ENCODE data around the gene SNX20.

SNX20 gene

GRCh38 chr16:50642349-50642748, 38.8 kb downstream of the SNX20 start:
- H3K36me3 ChIP-seq (ENCODE audit: control insufficient read depth in 1 of 2, insufficient read depth in 2 of 2, low read length in 2 of 2) = no peaks in the 10 kb centered on the region
- H3K9me3 ChIP-seq (ENCODE audit: control insufficient read depth in 1 of 2, low read length in 2 of 2) = no peaks in the 10 kb centered on the region
- no peaks in the 10 kb centered on the region for H3K27me3 ChIP-seq (ENCODE audit: control insufficient read depth in 1 of 2, insufficient read depth in 2 of 2, low read length in 2 of 2)
- no peak overlapping the region for H3K27ac ChIP-seq (ENCODE audit: low read depth, low read length)
- no peak overlapping the region for H3K4me3 ChIP-seq (ENCODE audit: low read depth in 1 of 2, low read length in 2 of 2)
- no peaks in the 10 kb centered on the region for H3K4me1 ChIP-seq (ENCODE audit: control insufficient read depth in 1 of 2, insufficient read depth in 2 of 2, low read length in 2 of 2)
- no peak overlapping the region for H3K9ac ChIP-seq (ENCODE audit: low read depth in 1 of 2, low read length in 2 of 2)

GRCh38 chr16:50641818-50642187, 39.3 kb downstream of the SNX20 start:
- H3K27me3 ChIP-seq (ENCODE audit: control insufficient read depth in 1 of 2, insufficient read depth in 2 of 2, low read length in 2 of 2) = no peaks in the 10 kb centered on the region

GRCh38 chr16:50640919-50641817, 39.9 kb downstream of the SNX20 start:
- Histone ChIP-seq H3K9me3 (ENCODE audit: control insufficient read depth in 1 of 2, low read length in 2 of 2) (no peaks in the 10 kb centered on the region), H3K4me3 (ENCODE audit: low read depth in 1 of 2, low read length in 2 of 2) (no peak overlapping the region), H3K27me3 (ENCODE audit: control insufficient read depth in 1 of 2, insufficient read depth in 2 of 2, low read length in 2 of 2) (no peaks in the 10 kb centered on the region), H3K4me1 (ENCODE audit: control insufficient read depth in 1 of 2, insufficient read depth in 2 of 2, low read length in 2 of 2) (no peaks in the 10 kb centered on the region), H3K9ac (ENCODE audit: low read depth in 1 of 2, low read length in 2 of 2) (no peak overlapping the region), H3K36me3 (ENCODE audit: control insufficient read depth in 1 of 2, insufficient read depth in 2 of 2, low read length in 2 of 2) (no peaks in the 10 kb centered on the region), H3K27ac (ENCODE audit: low read depth, low read length) (no peak overlapping the region)

More at GRCh38 chr16:50641818-50642187, 39.3 kb downstream of the SNX20 start:
- no peak overlapping the region for H3K27ac ChIP-seq (ENCODE audit: low read depth, low read length)
- no peaks in the 10 kb centered on the region for H3K36me3 ChIP-seq (ENCODE audit: control insufficient read depth in 1 of 2, insufficient read depth in 2 of 2, low read length in 2 of 2)
- no peak overlapping the region for H3K4me3 ChIP-seq (ENCODE audit: low read depth in 1 of 2, low read length in 2 of 2)
- H3K4me1 ChIP-seq (ENCODE audit: control insufficient read depth in 1 of 2, insufficient read depth in 2 of 2, low read length in 2 of 2) = no peaks in the 10 kb centered on the region
- no peak overlapping the region for H3K9ac ChIP-seq (ENCODE audit: low read depth in 1 of 2, low read length in 2 of 2)
- no peaks in the 10 kb centered on the region for H3K9me3 ChIP-seq (ENCODE audit: control insufficient read depth in 1 of 2, low read length in 2 of 2)

- no peaks in the 10 kb centered on the region for H3K27me3 ChIP-seq (ENCODE audit: control insufficient read depth in 1 of 2, insufficient read depth in 2 of 2, low read length in 2 of 2)
- H3K36me3 ChIP-seq (ENCODE audit: control insufficient read depth in 1 of 2, insufficient read depth in 2 of 2, low read length in 2 of 2) = no peaks in the 10 kb centered on the region
- H3K4me3 ChIP-seq (ENCODE audit: low read depth in 1 of 2, low read length in 2 of 2) = no peak overlapping the region
- H3K9ac ChIP-seq (ENCODE audit: low read depth in 1 of 2, low read length in 2 of 2) = no peak overlapping the region
- H3K9me3 ChIP-seq (ENCODE audit: control insufficient read depth in 1 of 2, low read length in 2 of 2) = no peaks in the 10 kb centered on the region
- no peaks in the 10 kb centered on the region for H3K4me1 ChIP-seq (ENCODE audit: control insufficient read depth in 1 of 2, insufficient read depth in 2 of 2, low read length in 2 of 2)
- H3K27ac ChIP-seq (ENCODE audit: low read depth, low read length) = no peak overlapping the region
Measured at GRCh38 chr16:50640391-50640790, 40.7 kb downstream of the SNX20 start.

GRCh38 chr16:50638816-50639670, 42.1 kb downstream of the SNX20 start:
- Histone ChIP-seq H3K9ac (ENCODE audit: low read depth in 1 of 2, low read length in 2 of 2) (no peak overlapping the region), H3K36me3 (ENCODE audit: control insufficient read depth in 1 of 2, insufficient read depth in 2 of 2, low read length in 2 of 2) (no peaks in the 10 kb centered on the region), H3K27ac (ENCODE audit: low read depth, low read length) (no peak overlapping the region), H3K9me3 (ENCODE audit: control insufficient read depth in 1 of 2, low read length in 2 of 2) (no peaks in the 10 kb centered on the region), H3K27me3 (ENCODE audit: control insufficient read depth in 1 of 2, insufficient read depth in 2 of 2, low read length in 2 of 2) (no peaks in the 10 kb centered on the region), H3K4me3 (ENCODE audit: low read depth in 1 of 2, low read length in 2 of 2) (no peak overlapping the region), H3K4me1 (ENCODE audit: control insufficient read depth in 1 of 2, insufficient read depth in 2 of 2, low read length in 2 of 2) (no peaks in the 10 kb centered on the region)

DNA sequence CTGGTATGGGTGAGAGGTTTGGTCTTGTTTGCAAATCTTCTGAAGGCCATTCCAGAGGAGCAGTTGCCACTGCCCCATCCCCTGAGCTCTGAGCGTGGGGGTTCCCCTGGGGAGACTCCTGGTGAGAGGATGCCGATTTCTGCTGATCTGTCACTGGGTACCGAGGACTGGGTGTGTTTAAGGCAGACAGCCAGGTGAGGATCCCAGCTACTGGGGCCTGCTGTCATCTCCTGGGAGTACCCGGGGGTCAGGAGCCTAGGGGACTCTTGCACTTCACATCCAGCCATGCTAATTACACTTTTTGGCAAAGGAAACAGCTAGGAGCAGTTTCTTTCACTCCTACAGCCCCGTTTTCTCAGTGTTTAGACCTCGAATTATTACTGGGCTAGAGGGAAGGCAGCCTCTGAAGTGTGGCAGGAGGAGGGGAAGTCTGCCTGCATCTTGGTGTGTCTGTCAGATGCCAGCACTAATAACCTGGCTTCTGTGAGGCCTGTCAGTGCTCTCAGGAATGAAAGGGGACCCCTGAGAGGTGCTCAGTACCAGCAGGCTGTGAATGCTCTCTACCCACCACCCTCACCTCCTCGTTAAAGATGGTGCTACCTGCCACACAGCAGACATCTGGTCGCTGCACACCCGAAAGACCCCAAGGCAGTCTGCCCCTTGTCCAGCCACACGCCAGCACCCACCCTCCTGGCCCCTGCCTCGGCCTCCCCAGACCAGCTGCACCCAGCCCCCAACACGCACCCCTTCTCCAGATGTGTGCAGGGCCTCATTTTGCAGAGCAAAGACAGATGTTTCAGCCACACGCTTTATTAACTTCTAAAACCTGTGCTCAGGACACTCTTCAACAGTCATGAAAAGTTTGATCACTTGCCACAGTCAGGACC, 43.2 kb downstream of the SNX20 start:
- Histone ChIP-seq H3K27ac (ENCODE audit: low read depth, low read length) (no peak overlapping the region), H3K4me1 (ENCODE audit: control insufficient read depth in 1 of 2, insufficient read depth in 2 of 2, low read length in 2 of 2) (no peaks in the 10 kb centered on the region), H3K4me3 (ENCODE audit: low read depth in 1 of 2, low read length in 2 of 2) (no peak overlapping the region), H3K9me3 (ENCODE audit: control insufficient read depth in 1 of 2, low read length in 2 of 2) (no peaks in the 10 kb centered on the region), H3K27me3 (ENCODE audit: control insufficient read depth in 1 of 2, insufficient read depth in 2 of 2, low read length in 2 of 2) (no peaks in the 10 kb centered on the region), H3K9ac (ENCODE audit: low read depth in 1 of 2, low read length in 2 of 2) (no peak overlapping the region), H3K36me3 (ENCODE audit: control insufficient read depth in 1 of 2, insufficient read depth in 2 of 2, low read length in 2 of 2) (no peaks in the 10 kb centered on the region)

GRCh38 chr16:50636753-50637374, 44.2 kb downstream of the SNX20 start:
- Histone ChIP-seq H3K9me3 (ENCODE audit: control insufficient read depth in 1 of 2, low read length in 2 of 2) (no peaks in the 10 kb centered on the region), H3K9ac (ENCODE audit: low read depth in 1 of 2, low read length in 2 of 2) (no peak overlapping the region), H3K4me3 (ENCODE audit: low read depth in 1 of 2, low read length in 2 of 2) (no peak overlapping the region), H3K27me3 (ENCODE audit: control insufficient read depth in 1 of 2, insufficient read depth in 2 of 2, low read length in 2 of 2) (no peaks in the 10 kb centered on the region), H3K4me1 (ENCODE audit: control insufficient read depth in 1 of 2, insufficient read depth in 2 of 2, low read length in 2 of 2) (no peaks in the 10 kb centered on the region), H3K36me3 (ENCODE audit: control insufficient read depth in 1 of 2, insufficient read depth in 2 of 2, low read length in 2 of 2) (no peaks in the 10 kb centered on the region), H3K27ac (ENCODE audit: low read depth, low read length) (no peak overlapping the region)

- Histone ChIP-seq H3K9me3 (ENCODE audit: control insufficient read depth in 1 of 2, low read length in 2 of 2) (no peaks in the 10 kb centered on the region), H3K36me3 (ENCODE audit: control insufficient read depth in 1 of 2, insufficient read depth in 2 of 2, low read length in 2 of 2) (no peaks in the 10 kb centered on the region)
Measured at GRCh38 chr16:50635505-50636392, 45.4 kb downstream of the SNX20 start.

GRCh38 chr16:50634947-50635346, 46.2 kb downstream of the SNX20 start:
- Histone ChIP-seq H3K4me3 (ENCODE audit: low read depth in 1 of 2, low read length in 2 of 2) (no peak overlapping the region), H3K27ac (ENCODE audit: low read depth, low read length) (no peak overlapping the region), H3K9me3 (ENCODE audit: control insufficient read depth in 1 of 2, low read length in 2 of 2) (no peaks in the 10 kb centered on the region), H3K27me3 (ENCODE audit: control insufficient read depth in 1 of 2, insufficient read depth in 2 of 2, low read length in 2 of 2) (no peaks in the 10 kb centered on the region), H3K4me1 (ENCODE audit: control insufficient read depth in 1 of 2, insufficient read depth in 2 of 2, low read length in 2 of 2) (no peaks in the 10 kb centered on the region), H3K9ac (ENCODE audit: low read depth in 1 of 2, low read length in 2 of 2) (no peak overlapping the region), H3K36me3 (ENCODE audit: control insufficient read depth in 1 of 2, insufficient read depth in 2 of 2, low read length in 2 of 2) (no peaks in the 10 kb centered on the region)

More at GRCh38 chr16:50635505-50636392, 45.4 kb downstream of the SNX20 start:
- Histone ChIP-seq H3K9ac (ENCODE audit: low read depth in 1 of 2, low read length in 2 of 2) (no peak overlapping the region), H3K4me1 (ENCODE audit: control insufficient read depth in 1 of 2, insufficient read depth in 2 of 2, low read length in 2 of 2) (no peaks in the 10 kb centered on the region), H3K27ac (ENCODE audit: low read depth, low read length) (no peak overlapping the region), H3K4me3 (ENCODE audit: low read depth in 1 of 2, low read length in 2 of 2) (no peak overlapping the region), H3K27me3 (ENCODE audit: control insufficient read depth in 1 of 2, insufficient read depth in 2 of 2, low read length in 2 of 2) (no peaks in the 10 kb centered on the region)

Data from duodenal mucosa (tissue), 2 donors.